Fibroblast of the aortic adventitia (primary cell): ENCODE data around the gene DZIP1. TPM values are rescaled to one million over a fixed set of nuclear protein-coding genes. Genes with fewer than 3 reads are reported as not detected.
A peak's percentile ranks its signal among the peaks of the same experiment; 100 is the strongest.

Experiments
- DNase-seq: peaks from one replicate; pipeline ENCODE4 v3.0.0-alpha.2; 2010; ENCODE audit warnings: low read depth
- H3K4me3 ChIP-seq: 2 replicates; pipeline ENCODE4 v1.5.1; 2011; ENCODE audit warnings: low read depth, mild to moderate bottlenecking, control low read depth, low read length, moderate library complexity
- total RNA-seq: library from RNA; depleted of rRNA; stranded (reverse); fragments of >200 nt; gene quantifications from 2 replicates; pipeline ENCODE4 v1.2.3, GENCODE V29; 2012; ENCODE audit warnings: low replicate concordance
- TF ChIP-seq, protein P1 (sequence below): IDR thresholded peaks from 2 replicates; pipeline ENCODE4 v1.5.1; 2011; ENCODE audit warnings: mild to moderate bottlenecking, low read length, control low read depth, inconsistent platforms; ENCODE audit not compliant: insufficient read depth

DZIP1 gene
- total RNA-seq, 1 donor: 37.3 TPM

DNA sequence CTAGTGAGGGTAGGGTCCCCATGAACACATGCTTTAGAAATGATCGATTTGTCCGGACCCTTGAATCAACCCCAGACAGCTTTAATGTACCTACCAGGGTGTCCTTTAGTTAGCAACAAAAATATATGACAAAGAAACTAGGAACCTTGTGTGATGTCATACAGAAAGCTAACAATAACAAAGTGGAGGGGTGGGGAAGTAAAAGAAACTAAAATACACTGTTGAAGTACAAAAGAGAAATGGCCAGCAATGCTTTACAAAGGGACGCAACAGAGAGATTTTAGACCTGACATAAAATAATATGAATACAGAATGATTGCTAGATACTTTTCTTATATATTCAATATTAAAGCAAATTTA is 40.0 kb downstream of the DZIP1 start:
- DNase-seq: peak; percentile 6
- H3K4me3 ChIP-seq: no peak overlapping the region
- TF ChIP-seq, protein P1, sequence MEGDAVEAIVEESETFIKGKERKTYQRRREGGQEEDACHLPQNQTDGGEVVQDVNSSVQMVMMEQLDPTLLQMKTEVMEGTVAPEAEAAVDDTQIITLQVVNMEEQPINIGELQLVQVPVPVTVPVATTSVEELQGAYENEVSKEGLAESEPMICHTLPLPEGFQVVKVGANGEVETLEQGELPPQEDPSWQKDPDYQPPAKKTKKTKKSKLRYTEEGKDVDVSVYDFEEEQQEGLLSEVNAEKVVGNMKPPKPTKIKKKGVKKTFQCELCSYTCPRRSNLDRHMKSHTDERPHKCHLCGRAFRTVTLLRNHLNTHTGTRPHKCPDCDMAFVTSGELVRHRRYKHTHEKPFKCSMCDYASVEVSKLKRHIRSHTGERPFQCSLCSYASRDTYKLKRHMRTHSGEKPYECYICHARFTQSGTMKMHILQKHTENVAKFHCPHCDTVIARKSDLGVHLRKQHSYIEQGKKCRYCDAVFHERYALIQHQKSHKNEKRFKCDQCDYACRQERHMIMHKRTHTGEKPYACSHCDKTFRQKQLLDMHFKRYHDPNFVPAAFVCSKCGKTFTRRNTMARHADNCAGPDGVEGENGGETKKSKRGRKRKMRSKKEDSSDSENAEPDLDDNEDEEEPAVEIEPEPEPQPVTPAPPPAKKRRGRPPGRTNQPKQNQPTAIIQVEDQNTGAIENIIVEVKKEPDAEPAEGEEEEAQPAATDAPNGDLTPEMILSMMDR: no peak

DNA sequence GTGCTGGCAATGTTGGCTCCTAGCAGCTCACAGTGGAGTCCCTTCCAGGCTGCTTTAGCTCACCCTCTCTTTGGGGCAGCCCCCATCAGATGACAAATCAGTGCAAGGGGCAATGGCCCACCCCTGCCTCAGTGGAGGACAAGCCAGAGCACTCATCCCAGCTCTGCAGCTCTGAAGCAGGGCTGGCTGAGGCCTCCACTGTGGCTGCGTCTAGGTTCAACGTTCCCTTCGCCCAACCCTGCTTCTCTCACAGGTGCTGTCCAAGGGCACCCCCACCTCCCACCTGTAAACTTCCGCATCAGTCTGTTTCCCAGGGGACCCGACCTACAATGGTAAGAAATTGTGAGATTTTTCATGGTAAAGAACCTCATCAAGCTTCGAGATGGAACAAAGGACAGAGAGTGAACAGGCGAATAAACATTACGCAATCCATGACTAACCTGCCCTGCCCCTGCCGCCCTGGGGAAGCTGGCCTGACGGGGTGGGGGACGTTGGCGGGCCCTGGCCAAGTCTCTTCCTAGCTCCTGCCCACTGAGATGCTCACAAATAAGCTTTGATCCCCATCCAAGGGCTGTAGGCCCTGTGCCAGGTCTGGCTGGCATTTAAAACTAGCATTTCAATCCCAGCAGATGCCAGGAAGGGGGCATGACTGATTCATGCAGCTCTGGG is 40.5 kb downstream of the DZIP1 start:
- TF ChIP-seq, protein P1: no peak
- peak; percentile 21 for DNase-seq
- no peak overlapping the region for H3K4me3 ChIP-seq

DNA sequence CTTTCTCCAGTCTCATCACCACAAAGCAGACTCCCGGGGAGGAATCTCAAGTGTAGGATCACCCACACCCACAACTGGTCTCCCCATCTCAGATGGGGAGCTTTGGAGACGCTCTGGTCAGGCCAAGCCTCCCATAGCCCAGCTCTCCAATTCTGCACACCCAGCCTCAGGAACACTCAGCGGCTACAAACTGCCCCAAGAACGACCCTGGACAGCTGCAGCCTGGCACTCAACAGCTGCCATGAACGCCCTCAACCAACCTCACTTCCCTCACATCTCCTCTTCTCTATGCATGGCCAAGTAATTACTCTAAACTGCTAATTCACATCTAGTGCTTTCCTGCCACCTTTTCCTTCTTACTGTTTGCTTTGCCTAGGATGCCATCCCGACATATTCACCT is 42.6 kb downstream of the DZIP1 start:
- no peak for DNase-seq
- TF ChIP-seq, protein P1: no peak
- H3K4me3 ChIP-seq: no peak overlapping the region

DNA sequence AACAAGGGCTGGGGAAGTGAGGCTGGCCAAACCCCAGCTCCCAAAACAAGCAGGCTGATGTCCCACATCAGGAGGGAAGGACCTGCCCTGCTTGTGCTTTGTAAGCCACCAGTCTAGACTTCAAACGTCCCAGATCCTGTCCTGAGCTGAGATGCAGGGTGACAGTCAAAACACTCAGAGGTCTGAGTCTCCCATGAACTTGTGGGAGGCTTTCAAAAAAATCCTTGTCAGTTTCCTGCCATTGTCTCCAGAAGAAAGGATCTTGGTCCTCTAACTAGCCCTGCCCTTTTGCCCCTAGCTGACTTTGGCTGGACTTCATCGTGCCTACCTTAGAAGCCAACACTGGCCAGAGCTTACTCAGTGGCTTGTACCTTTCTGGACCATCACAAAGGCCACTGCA is 43.3 kb downstream of the DZIP1 start:
- TF ChIP-seq, protein P1: no peak
- no peak overlapping the region for H3K4me3 ChIP-seq
- no peak for DNase-seq

DNA sequence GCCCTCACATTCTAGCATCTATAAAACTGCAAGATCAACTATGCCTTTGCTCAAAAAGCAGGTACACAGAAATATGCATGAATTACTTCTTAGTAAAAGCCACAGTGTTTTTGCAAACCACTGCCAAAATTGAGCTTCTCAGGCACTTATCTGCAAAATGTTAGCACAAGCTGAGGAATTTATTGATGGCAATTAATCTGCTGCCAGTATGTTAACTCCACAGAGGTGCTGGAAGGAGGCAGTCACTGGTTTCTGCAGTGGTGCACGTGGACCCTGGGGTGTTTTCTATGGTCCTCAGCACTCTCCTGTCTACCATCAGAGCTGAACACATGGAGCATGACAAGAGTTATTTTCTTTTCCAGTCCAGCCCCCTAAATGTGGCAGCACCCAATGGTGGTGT is 47.8 kb downstream of the DZIP1 start:
- no peak overlapping the region for H3K4me3 ChIP-seq
- no peak for DNase-seq
- TF ChIP-seq, protein P1: no peak

DNA sequence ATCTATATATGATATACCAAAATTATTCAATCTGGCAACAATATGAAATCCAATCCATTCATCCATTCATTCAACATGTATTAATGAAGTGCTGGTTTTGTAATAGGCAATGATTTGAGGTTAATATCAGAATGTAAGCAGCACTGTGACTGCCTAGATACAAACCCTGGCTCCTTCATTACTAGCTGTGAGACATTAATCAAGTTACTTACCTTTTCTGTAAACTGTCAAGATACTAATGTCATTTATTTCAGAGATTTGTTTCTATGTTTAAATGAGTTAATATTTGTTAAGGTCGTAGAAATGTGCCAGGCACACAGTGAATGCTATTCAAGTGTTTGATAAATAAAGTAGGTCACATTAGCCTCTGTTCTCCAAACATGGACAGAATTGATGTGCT is 51.0 kb downstream of the DZIP1 start:
- TF ChIP-seq, protein P1: no peak
- no peak for DNase-seq
- H3K4me3 ChIP-seq: no peak overlapping the region

DNA sequence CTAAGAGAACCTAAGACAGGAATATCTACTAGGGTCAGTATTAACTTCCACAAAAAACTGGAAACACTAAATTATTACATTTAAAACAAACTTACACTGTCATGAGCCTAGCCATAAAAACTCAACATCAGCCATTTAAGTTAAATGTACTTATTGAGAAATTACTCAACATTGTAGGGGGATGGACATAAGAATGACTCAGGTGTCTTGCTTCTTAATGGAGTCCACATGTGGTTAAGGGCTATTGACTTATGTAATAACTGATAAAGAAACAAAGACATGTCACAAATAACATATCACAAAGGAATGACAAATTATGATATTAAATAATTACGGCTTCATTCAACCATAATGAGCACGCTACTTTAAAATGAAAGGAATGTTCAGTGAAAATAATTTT is 55.8 kb downstream of the DZIP1 start:
- TF ChIP-seq, protein P1: no peak
- peak; percentile 62 for DNase-seq

More for the DNA sequence above, 55.8 kb downstream of the DZIP1 start:
- H3K4me3 ChIP-seq: no peak overlapping the region
